Measurements from ENCODE around the gene PRDM16. TPM values are rescaled to one million over a fixed set of nuclear protein-coding genes. Genes with fewer than 3 reads are reported as not detected.

Gene PRDM16
- total and polyA plus RNA-seq, 2 of the 13 experiments (the other 11 are each of a cell fraction or from before 2014, with no cell fraction given) = 0.15 to 0.81 TPM

GRCh38 chr1:3066250-3066711 lies 2.7 kb upstream of the PRDM16 start (continued):
- TF ChIP-seq LBX2 (CRISPR knock-in tag; IDR thresholded peaks at IDR 0.05; ENCODE audit: borderline replicate concordance) (no peak), HDAC2 (CRISPR knock-in tag; IDR thresholded peaks at IDR 0.05) (peak; percentile 57; the same call in 1 of the 2 replicates), JUN (CRISPR knock-in tag; IDR thresholded peaks at IDR 0.05) (no peak), NONO (IDR thresholded peaks at IDR 0.05) (no peak), NONO (CRISPR knock-in tag; conservative IDR thresholded peaks at IDR 0.05) (peak; percentile 67)

GRCh38 chr1:3066826-3067225 lies 2.2 kb upstream of the PRDM16 start:
- FAIRE-seq (no peak), ATAC-seq (peak; percentile 4), DNase-seq (ENCODE audit: low spot score) (no peak)
- Histone ChIP-seq H3K36me3 (replicated peaks in 1 of 2; ENCODE audit: control insufficient read depth in 1 of 2, insufficient read depth in 2 of 2, low read length in 2 of 2) (no peaks in the 10 kb centered on the region), H3K27me3 (ENCODE audit: control insufficient read depth in 1 of 2, insufficient read depth in 2 of 2, low read length in 2 of 2) (peaks cover 7 to 32% of the 10 kb centered on the region in 2 experiments), H4K20me1 (ENCODE audit: insufficient read depth, low read length) (no peaks in the 10 kb centered on the region), H3K27ac (ENCODE audit: extremely low read length, insufficient read depth, low read length) (no peak overlapping the region), H3K9ac (ENCODE audit: insufficient read depth, low read depth, low read length) (no peak overlapping the region), H3K4me2 (ENCODE audit: low read depth, low read length) (no peak overlapping the region), H3K79me2 (ENCODE audit: insufficient read depth, low read length) (peaks cover 2% of the 10 kb centered on the region), H3K9me3 (ENCODE audit: low read length) (no peaks in the 10 kb centered on the region), H3K4me3 (replicated peaks in 1 of 3; ENCODE audit: insufficient read depth in 1 of 3, low read depth in 2 of 3, low read length in 3 of 3) (no peak overlapping the region; a peak in 1 of 6 replicates), H3K4me1 (ENCODE audit: insufficient read depth, low read length) (peaks cover 36% of the 10 kb centered on the region), H2AFZ (ENCODE audit: low read length) (no peak overlapping the region)
- TF ChIP-seq THAP9 (CRISPR knock-in tag; IDR thresholded peaks at IDR 0.05; ENCODE audit: borderline replicate concordance) (no peak), HBP1 (CRISPR knock-in tag; IDR thresholded peaks at IDR 0.05; ENCODE audit: low read depth) (no peak), ZSCAN31 (CRISPR knock-in tag; IDR thresholded peaks at IDR 0.05; ENCODE audit: low read depth) (no peak)
- TF ChIP-seq, protein P1, sequence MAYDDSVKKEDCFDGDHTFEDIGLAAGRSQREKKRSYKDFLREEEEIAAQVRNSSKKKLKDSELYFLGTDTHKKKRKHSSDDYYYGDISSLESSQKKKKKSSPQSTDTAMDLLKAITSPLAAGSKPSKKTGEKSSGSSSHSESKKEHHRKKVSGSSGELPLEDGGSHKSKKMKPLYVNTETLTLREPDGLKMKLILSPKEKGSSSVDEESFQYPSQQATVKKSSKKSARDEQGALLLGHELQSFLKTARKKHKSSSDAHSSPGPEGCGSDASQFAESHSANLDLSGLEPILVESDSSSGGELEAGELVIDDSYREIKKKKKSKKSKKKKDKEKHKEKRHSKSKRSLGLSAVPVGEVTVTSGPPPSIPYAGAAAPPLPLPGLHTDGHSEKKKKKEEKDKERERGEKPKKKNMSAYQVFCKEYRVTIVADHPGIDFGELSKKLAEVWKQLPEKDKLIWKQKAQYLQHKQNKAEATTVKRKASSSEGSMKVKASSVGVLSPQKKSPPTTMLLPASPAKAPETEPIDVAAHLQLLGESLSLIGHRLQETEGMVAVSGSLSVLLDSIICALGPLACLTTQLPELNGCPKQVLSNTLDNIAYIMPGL (CRISPR knock-in tag; IDR thresholded peaks at IDR 0.05; ENCODE audit: borderline replicate concordance in 1 of 2, low read depth in 1 of 2) = 0 out of 4 replicates have a peak, but pooled peaks of 1 of the 2 experiments have one; percentile 1
- TF ChIP-seq, protein P2, sequence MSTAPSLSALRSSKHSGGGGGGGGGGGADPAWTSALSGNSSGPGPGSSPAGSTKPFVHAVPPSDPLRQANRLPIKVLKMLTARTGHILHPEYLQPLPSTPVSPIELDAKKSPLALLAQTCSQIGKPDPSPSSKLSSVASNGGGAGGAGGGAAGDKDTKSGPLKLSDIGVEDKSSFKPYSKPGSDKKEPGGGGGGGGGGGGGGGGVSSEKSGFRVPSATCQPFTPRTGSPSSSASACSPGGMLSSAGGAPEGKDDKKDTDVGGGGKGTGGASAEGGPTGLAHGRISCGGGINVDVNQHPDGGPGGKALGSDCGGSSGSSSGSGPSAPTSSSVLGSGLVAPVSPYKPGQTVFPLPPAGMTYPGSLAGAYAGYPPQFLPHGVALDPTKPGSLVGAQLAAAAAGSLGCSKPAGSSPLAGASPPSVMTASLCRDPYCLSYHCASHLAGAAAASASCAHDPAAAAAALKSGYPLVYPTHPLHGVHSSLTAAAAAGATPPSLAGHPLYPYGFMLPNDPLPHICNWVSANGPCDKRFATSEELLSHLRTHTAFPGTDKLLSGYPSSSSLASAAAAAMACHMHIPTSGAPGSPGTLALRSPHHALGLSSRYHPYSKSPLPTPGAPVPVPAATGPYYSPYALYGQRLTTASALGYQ (CRISPR knock-in tag; IDR thresholded peaks at IDR 0.05) = no peak
- POLR2A ChIA-PET = interaction anchor here (0.9 to 1.6 kb wide), 2 partner anchors 254 to 274 kb away, joined by 3 read pairs; no protein-coding TSS in a partner anchor
- CTCF ChIA-PET (ENCODE audit: low intra/inter-chr PET ratio, low total read pairs) = interaction anchor here (1.1 to 1.9 kb wide), 5 partner anchors 54 to 357 kb away, joined by 3 to 13 read pairs (median 4); no protein-coding TSS in a partner anchor
- in situ Hi-C loops (cut with HindIII; ENCODE audit: extremely low pct_ligation_motif_present, low pct_unique_long_range_greater_than_20kb) = loop anchor here (5.0 to 25.0 kb wide), 2 partner anchors 220 to 355 kb away; no protein-coding TSS in a partner anchor
- 68% methylated on average over 2 of the region's 10 CpGs for WGBS (ENCODE audit: low lambda C conversion rate)
- BruUV-seq (replicated peaks) = no TSS peak
- intact Hi-C loops (cut with micrococcal nuclease; ENCODE audit: unreplicated experiment) = loop anchor here (1.0 to 5.0 kb wide), 2 partner anchors 253 to 345 kb away; no protein-coding TSS in a partner anchor
